HUDEP-2 (cell line): ENCODE measurements around the gene HOXA5.
A peak's percentile ranks its signal among the peaks of the same experiment; 100 is the strongest.

Source experiments
- DNase-seq, 76 experiments: peaks; one replicate each; lab custom pipeline; 2025; ENCODE audit not compliant: unreplicated experiment in 76 of 76; lab: John Stamatoyannopoulos, UW

Gene HOXA5

DNA sequence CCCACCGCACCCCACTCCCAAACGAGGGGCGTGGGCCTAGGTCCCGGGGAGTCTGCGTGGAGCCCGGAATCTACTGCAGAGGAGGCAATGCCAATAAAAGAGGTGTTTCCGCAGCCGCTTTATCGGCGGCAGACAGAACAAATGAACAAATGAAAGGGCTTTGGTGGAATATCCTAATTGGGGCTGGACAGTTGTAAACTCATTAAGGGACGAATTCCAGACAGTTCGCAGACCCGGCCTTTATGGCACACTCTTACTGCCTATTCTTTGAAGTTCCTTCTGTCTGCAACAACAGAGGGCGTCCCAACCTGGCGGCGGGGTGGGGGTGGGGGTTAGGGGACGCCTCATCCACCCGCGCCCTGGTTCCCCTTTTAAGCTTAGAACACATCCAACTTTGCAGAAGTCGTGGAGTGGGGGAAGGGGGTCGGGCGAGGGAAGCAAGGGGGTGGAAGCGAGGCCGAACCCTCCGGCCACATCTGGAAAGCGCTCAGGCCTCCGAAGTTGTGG, 17.8 kb upstream of the HOXA5 start:
- DNase-seq: no peak

GRCh38 chr7:27160546-27161213, 17.2 kb upstream of the HOXA5 start:
- DNase-seq: peak in 66 of 76 experiments; percentile 10 to 84 (median 57)

GRCh38 chr7:27160145-27160545, 16.7 kb upstream of the HOXA5 start:
- DNase-seq: no peak

GRCh38 chr7:27159266-27160144, 16.0 kb upstream of the HOXA5 start:
- no peak for DNase-seq

- DNase-seq: no peak
Measured at GRCh38 chr7:27158436-27159265, 15.2 kb upstream of the HOXA5 start.

DNA sequence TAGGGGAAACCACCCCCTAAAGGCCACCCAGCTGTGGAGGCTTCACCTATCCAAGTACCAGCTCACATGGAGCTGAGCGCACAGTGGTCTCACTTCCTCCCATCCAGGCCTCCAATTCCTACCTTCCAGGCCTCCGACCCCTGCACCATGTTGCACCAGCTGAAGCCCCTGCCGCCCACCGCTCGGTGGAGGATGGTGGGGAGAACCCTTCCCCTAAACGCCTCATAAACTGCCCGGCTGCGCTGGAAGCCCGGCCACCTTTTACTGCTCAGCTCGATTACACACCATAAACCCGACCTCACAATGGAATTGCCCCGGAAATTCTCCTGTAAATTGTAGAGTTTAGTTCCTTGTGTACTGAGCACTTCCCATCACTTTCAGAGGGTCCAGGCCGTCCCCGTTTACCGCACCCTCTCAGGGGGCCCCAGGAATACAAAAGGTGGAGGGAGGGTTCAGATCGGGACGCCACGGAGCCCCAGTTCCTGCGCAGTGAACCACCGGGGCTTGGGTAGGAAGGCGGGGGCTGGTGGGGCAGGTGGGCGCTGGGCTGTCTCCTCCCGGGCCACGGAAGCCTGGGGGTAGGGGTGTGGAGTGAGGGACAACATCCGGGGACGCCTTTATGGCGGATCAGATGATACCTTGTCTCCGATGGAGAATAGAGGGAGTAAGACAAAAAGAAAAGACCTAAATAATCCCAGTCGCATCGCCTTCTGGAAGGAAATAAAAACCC, 14.4 kb upstream of the HOXA5 start:
- DNase-seq: no peak

DNA sequence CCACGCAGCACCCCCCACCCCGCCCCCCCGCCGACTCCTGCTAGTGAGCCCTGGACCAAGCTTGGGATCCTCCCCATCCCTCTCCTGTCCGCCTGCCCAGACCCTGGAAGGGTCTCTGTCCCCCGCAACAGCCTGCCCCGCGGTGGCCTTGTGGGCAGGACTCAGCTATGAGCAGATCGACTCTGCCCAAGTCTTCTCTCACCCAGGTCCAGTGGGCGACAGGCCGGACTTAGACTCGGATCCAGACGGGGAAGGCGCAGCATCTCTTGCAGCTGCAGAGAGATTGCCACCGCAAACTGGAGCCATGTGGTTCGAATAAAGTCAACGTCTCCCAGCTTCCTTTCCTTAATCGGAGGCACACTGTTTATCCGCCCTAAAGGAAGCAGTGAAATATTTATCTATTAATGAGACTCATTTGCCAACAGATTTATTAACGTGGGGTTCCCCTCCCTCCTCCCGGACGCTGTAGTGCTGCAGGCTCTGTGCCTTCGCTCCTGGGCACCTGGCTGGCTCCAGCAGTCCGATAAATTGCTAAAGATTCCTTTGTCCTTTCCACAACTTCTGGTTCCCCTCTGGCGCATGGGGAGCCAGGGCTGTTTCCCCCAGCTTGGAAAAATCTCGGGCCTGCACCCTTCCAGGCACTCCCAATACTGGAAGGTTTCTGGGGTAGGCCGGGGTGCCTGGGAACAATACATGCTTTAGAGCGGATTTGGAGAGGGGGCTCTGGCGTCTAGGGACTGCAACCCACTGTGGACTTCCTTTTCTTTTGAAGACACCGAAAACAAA, 13.6 kb upstream of the HOXA5 start:
- DNase-seq: no peak

GRCh38 chr7:27156508-27156898, 13.0 kb upstream of the HOXA5 start, which contains the start of gene HOXA7:
HOXA7 (minus strand) TSS chr7:27156675; CDS start chr7:27156545, 130 bp downstream.
- DNase-seq: no peak

- DNase-seq: no peak
Measured at GRCh38 chr7:27155816-27156507, 12.5 kb upstream of the HOXA5 start.

- no peak for DNase-seq
Measured at GRCh38 chr7:27154901-27155815, 11.7 kb upstream of the HOXA5 start.

DNA sequence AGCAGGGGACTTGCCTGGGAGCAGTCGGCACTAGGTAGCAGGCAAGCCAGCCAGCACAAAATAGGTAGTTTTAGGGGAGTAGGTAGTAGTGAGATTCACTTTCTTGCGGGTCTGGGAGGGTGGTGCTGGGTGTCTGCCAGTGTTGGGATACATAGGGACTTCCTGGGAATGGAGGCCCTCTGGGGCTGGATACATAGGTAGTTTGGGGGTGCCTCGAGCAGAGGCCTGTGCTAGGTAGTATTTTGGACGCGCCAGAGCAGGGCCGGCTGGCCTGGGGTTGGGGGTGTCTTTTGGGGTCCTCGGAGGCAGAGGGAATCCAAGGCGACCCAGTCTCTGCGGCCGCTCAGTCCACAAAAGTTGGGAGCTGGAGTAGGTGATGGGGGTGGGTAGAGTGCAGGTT, 10.9 kb upstream of the HOXA5 start:
- no peak for DNase-seq

GRCh38 chr7:27153526-27153925, 10.0 kb upstream of the HOXA5 start:
- DNase-seq: no peak

GRCh38 chr7:27152816-27153442, 9.4 kb upstream of the HOXA5 start:
- DNase-seq: no peak

DNA sequence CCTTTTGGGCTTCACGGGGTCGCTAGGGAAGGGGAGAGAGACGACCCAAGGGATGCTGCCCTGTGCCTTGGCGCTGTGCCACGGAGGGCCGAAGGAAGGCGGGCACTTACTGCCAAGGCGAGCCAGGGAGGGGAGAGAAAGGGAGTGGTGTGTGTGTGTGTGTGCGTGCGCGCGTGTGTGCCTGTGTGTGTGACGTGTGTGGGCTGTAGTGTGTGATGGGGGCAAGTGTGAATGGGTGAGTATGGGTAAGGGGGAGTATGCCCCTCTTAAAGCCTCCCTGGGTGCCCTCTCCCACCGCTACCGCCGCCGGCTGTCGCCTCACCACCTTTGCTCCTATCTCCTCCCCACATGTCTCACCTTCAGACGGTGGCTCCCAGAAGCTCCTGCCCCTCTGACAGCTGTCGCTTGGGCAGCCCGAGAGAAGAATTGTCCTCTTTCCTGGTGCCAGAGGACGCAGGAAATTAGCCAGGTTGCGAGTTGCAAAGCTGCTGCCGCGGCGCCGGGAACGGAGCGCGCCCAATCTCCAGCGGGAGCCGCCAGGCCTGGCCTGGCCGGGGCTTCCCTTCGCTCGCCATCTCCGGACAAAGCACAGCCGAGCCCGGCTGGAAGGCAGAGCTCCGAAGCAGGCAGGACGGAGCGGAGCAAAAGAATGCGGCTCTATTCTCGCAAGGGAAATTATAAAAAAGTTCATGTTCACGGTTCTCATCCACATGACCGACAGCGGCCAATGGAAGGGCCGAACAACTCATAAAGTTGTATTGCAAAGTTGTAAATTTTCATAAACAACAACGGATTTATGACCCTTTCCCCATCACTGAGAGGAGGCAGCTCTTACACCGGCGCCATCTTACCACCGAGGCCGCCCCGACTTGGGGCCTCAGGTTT, 8.7 kb upstream of the HOXA5 start, which contains the start of gene HOXA3:
TSS of gene HOXA3 (minus strand) at position 653 of the 885 bp plus-strand sequence. CDS start 41,943 bp downstream, outside the sequence.
- DNase-seq: no peak

GRCh38 chr7:27151341-27151930, 8.0 kb upstream of the HOXA5 start:
- no peak for DNase-seq
